Hepatocyte (in vitro differentiated cells): ENCODE data around the gene CD82.

ENCODE experiments used
- CTCF ChIP-seq: fragments of 200-600 bp; sonication (generic); IDR thresholded peaks from 2 replicates; pipeline ENCODE4 v1.5.1; 2016; ENCODE audit warnings: antibody characterized with exemption, mild to moderate bottlenecking; ENCODE audit not compliant: poor library complexity
- EZH2 ChIP-seq: fragments of 200-600 bp; sonication (generic); IDR thresholded peaks from 2 replicates; pipeline ENCODE4 v1.6.1; 2016; ENCODE audit warnings: antibody characterized with exemption, mild to moderate bottlenecking, borderline replicate concordance
- EZH2phosphoT487 ChIP-seq: fragments of 200-600 bp; sonication (generic); IDR thresholded peaks from one replicate; pipeline ENCODE4 v1.6.1; 2018; ENCODE audit warnings: antibody characterized with exemption, mild to moderate bottlenecking, low read depth, moderate library complexity; ENCODE audit not compliant: unreplicated experiment, severe bottlenecking

- TF ChIP-seq CTCF (no peak), EZH2 (no peak), EZH2phosphoT487 (no peak)
These were observed 10.2 kb upstream of the CD82 start for GRCh38 chr11:44555031-44555800.
